NB4 (cell line): ENCODE measurements around the gene RASL10B.

ENCODE experiments used
- CTCF ChIP-seq: IDR thresholded peaks from one replicate; pipeline ENCODE4 v1.5.1; 2012; ENCODE audit warnings: low read depth, low read length
- MYC ChIP-seq: IDR thresholded peaks from 2 replicates; pipeline ENCODE4 v1.6.1; 2011; ENCODE audit warnings: low read depth, low read length

- TF ChIP-seq CTCF (no peak), MYC (no peak)
Measured at GRCh38 chr17:35765086-35765710, 33.8 kb downstream of the RASL10B start.
